SKM-1 treated with dmso at 0.1 percent for 144 hours (cell line): ENCODE results near the gene MFSD6L.

Source experiments
- DNase-seq: peaks from one replicate; lab custom pipeline; 2025; ENCODE audit not compliant: unreplicated experiment; lab: John Stamatoyannopoulos, UW

The MFSD6L gene

GRCh38 chr17:8798846-8799569, at the start of gene MFSD6L:
TSS of gene MFSD6L (minus strand) at chr17:8799365. CDS start at chr17:8799120, 245 bp downstream.
- no peak for DNase-seq

- no peak for DNase-seq
These were observed 48.7 kb upstream of the MFSD6L start for GRCh38 chr17:8847891-8848290.

DNA sequence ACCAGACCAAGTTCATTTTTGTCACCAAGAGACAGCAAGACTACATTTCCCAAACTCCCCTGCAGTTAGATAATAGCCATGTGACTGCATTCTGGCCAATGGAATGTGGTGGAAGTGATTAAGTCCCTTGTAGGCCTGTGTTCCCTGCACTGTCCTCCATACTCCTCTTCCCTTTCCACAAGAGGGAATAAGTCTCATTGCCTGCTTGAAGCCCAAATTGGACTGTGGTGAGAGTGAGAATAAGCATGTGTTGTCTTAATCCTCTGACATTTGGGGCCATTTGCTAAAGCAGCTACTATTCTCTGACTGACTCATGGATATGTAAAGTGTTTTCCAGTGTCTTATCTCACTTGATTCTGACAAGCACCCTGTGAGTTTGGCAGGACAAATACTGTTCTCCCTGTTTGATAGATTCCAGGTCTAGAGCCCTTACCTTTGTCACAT, 47.6 kb upstream of the MFSD6L start:
- no peak for DNase-seq

GRCh38 chr17:8844229-8845218, 45.4 kb upstream of the MFSD6L start:
- no peak for DNase-seq

DNA sequence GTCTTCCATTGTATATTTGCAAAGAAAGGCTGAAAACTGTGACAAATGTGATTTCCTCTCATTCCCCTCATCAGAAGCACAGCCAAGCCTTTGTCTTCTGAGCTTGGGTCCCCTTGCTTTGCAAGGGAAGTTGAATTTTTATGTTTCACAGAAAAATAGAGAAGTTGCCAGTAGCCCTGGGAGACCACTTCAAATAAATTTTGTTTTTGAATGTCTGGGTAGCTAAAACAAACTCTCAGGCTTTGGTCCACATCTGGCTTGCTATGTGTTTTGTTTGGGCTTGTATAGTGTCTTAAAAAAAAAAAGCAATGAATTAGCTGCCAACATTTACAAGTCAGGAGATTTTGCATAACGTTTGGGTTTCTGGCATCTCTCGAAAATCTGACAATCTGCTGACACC, 44.2 kb upstream of the MFSD6L start:
- DNase-seq = no peak

- DNase-seq = no peak
These were observed 42.7 kb upstream of the MFSD6L start for GRCh38 chr17:8841844-8842243.

DNA sequence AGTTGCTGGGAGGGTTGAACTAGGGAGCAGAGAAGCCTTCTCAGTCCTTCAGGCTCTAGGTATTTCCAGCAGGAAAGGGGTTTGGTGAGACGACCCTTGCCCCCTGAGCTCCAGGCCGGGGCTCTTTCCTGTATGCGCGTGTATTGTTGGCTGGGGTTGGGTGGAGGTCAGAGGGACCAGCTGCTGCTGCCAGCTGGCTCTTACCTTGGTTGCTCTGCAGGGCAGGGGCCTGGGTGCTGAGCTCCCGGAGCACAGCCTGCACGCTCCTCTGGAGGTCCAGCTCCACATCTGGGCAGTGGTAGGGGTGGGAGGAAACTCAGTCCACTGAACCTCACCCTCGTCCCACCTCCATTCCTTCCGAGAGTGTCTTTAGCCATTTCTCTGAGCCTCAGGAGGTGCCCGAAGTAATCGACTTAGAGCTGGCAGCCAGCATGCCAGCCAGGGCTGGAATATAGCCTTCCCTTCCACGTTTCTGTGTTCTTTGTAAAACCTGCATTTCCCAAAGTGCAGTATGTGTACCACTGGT, 40.3 kb upstream of the MFSD6L start:
- DNase-seq = no peak

DNA sequence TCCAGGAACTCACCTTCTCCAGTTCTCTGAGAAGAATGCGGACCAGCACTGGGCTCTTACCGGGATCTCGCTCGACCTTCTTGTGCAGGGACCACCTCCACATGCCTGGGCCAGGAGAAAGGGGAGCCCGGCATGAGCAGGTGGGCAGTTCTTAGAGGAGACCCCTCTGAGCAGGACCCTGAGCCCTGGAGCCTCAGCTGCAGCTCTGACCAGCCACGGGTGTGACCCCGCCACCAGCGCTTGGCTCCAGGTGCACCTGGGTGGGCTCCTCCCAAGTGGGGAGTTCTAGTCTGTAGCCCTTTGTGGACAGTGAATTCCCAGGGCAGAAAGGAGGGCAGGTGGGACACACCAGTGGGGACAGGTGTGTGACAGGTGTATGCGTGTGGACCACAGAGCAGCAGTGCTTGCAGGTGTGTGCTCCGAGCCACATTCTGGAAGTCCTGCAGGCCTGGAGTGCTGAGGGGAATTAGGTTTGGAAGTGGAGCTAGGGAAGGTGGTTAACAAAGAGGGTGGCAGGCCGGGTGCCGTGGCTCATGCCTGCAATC, 39.5 kb upstream of the MFSD6L start:
- DNase-seq = no peak

- no peak for DNase-seq
These were observed 38.5 kb upstream of the MFSD6L start for GRCh38 chr17:8837563-8838075.

DNA sequence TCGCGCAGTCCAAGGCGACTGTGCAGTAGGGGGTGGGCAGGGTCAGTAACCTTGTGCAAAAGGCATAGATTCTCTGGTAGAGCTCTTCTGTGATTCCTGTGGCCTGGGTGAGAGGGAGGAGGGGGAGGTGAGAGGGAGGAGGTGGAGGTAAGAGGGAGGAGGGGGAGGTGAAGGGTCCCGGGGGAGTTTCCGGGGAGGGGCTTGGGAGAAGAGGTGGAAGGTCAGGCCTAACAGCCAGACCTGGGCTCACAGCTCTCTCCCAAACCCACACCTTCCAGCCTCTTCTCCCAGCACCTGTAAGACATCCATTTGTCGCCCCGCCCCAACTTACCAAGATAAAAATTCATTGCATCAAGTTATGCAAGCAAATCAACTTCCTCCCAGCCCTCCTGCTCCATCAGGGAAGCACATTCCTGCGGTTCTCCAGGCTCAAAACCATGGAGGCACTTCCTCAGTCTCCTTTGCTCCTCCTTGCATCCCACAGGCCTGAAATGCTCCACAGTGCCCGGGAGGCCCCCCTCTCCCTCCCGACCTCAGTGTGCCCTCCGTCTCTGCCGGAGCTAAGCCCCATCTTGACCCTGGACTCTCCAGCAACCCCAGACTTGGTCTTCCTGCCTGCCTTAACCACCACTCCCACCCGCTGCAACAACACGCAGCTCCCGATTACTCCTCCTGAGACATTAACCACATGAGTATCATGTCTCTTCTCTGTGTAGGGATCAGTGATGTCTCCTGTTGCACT, 37.8 kb upstream of the MFSD6L start:
- no peak for DNase-seq

GRCh38 chr17:8835631-8836364, 36.6 kb upstream of the MFSD6L start:
- no peak for DNase-seq

DNA sequence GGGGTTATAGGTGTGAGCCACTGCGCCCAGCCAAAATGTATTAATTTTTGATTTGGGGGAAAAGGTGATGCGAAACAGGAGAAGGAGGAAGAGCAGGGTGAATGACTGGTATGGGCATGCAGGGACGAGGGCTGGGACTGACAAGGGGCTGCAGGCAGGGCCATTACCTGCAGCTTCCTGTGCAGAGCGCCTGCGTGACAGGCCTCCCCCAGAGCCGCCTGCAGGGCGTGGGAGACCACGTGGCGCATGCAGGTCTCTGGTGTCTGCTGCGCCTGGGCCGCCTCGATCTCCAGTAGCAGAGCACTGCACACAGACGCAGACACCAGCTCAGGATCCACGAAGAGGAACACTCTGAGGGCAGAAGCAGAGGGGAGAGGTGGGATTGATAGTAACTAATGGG, 35.9 kb upstream of the MFSD6L start:
- DNase-seq = no peak

- DNase-seq = no peak
These were observed 33.7 kb upstream of the MFSD6L start for GRCh38 chr17:8832711-8833352.

DNA sequence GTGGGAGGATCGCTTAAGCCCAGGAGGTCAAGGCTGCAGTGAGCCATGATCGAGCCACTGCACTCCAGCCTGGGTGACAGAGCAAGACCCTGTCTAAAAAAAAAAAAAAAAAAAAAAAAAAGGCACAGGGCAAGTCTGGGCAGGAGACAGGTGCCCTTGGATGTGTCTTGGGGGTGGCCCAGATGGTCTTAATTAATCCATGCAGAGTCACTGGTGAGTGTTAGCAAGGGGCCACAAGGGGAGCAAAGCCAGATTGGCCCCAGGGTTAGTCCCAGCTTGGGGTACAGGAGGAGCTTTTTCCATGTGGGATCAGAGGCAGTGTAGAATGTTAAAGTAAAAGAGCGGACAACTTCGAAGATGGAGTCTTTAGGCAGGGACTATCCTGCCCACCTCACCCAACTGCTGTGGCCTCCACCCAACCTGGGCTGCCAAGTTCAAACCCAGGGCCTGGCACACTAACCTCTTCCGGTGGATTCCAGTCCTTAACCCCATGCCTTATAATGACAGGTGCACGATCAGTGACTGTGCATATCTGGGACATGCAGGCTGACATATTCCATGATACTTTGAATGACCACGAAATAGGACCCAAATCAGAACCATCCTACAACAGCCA, 32.2 kb upstream of the MFSD6L start:
- DNase-seq = no peak

DNA sequence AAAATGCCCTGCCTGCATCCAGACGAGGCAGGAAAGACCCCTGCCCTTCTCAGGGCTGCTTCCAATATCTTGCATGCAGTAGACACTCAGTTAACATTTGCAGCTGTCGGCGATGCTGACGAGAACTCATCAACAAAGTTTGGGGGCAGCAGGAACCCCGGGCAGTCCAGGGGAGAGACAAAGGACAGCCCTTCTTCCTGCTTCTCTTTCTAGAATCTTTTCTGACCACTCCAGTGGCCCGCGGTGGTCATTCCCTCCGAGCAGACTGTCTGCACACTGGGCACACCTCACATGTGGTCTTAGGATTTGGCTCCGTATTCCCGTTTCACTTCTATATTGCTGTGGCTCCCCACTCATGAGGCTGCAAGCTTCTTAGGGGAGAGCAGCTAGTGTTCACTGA, 31.0 kb upstream of the MFSD6L start:
- DNase-seq = no peak

DNA sequence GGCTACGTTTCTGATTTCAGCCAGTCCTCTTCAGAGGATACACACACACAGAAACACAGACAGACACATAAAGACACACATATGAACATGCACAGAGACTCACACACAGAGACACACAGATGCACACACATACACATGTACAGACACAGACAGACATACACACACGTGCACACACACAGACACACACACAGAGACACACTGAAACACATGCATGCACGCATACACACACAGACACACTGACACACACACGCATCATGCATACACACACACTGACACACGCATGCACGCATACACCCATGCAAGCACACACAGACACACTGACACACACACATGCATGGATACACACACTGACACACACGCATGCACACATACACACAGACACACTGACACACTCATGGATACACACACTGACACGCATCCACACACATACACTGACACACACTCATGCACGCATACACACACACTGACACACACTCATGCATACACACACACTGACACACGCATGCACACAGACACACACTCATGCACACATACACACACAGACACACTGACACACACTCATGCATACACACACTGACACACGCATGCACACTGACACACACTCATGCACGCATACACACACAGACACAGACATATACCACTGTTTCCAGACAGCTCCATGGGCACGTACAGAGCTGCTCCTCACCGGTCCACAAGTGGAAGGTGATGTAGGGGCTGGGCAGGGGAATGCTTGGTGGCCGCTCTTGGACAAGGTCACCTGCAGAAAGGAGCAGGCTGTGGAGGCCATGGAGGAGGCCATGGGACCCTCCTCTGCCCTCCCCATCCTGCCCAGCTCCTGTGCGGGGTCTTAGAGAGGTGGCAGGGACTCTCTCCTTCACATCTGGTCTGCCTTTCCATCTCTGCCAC, 30.1 kb upstream of the MFSD6L start:
- DNase-seq = no peak

DNA sequence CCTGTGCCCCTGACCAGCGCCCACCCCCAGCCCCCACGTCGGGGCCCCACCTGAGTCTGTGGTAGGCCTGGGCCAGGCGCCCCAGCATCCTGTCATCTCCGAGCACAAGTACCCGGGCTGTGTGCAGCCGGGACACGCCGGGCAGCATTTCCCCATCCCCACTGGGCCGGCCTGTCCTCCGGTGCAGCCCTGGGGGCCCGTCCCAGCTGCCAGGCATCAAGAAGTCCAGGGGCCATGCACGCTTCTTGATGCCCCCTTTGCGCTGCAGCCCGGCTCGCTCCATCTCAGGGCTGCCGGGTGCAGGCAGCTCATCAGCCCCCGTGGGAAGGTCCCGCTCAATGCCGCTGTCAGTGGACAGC, 29.3 kb upstream of the MFSD6L start:
- no peak for DNase-seq

- no peak for DNase-seq
These were observed 27.8 kb upstream of the MFSD6L start for GRCh38 chr17:8826808-8827435.
